ENCODE measurements around the gene WNT2.

- TF ChIP-seq EP300 (conservative IDR thresholded peaks at IDR 0.05; ENCODE audit: poor library complexity, severe bottlenecking), result no peak
- no peak for TF ChIP-seq CTCF (IDR thresholded peaks at IDR 0.05; ENCODE audit: poor library complexity, severe bottlenecking)
- TF ChIP-seq POLR2AphosphoS5 (IDR thresholded peaks at IDR 0.05), result no peak
- TF ChIP-seq SMC3 (conservative IDR thresholded peaks at IDR 0.05; ENCODE audit: poor library complexity), result no peak
- TF ChIP-seq TAF1 (IDR thresholded peaks at IDR 0.05; ENCODE audit: low read depth), result no peak
- no peak for TF ChIP-seq EZH2 (IDR thresholded peaks at IDR 0.05; ENCODE audit: borderline replicate concordance, insufficient read depth, low read length, poor library complexity, severe bottlenecking)
Observed at GRCh38 chr7:117231047-117231359, 91.9 kb downstream of the WNT2 start.
